Nephron (organoid): ENCODE measurements around the gene RABIF.
"Not testable (repeated sequence)": the region's sequence is repeated elsewhere in the genome, so short reads cannot be mapped to it uniquely, and the experiment has no call there.

Experiments
- H3K27ac Mint-ChIP-seq, 3 experiments: 2 replicates each; pipeline ENCODE4 v1.8.0; 2020; ENCODE audit warnings: mixed read lengths in 3 of 3, mild to moderate bottlenecking in 2 of 3, moderate library complexity in 1 of 3
- H3K27me3 Mint-ChIP-seq: 2 replicates; pipeline ENCODE4 v1.8.0; 2021; ENCODE audit warnings: low read depth, mild to moderate bottlenecking, moderate library complexity, mixed read lengths
- H3K36me3 Mint-ChIP-seq: 2 replicates; pipeline ENCODE4 v1.8.0; 2020; ENCODE audit warnings: low read depth, mixed read lengths
- H3K4me1 Mint-ChIP-seq: 2 replicates; pipeline ENCODE4 v1.8.0; 2020; ENCODE audit warnings: mixed read lengths
- H3K4me3 Mint-ChIP-seq, 3 experiments: 2 replicates each; pipeline ENCODE4 v1.8.0; 2020; ENCODE audit warnings: mild to moderate bottlenecking in 3 of 3, mixed read lengths in 3 of 3, moderate library complexity in 2 of 3
- H3K9me3 Mint-ChIP-seq: 2 replicates; pipeline ENCODE4 v1.8.0; 2020; ENCODE audit warnings: mixed read lengths
- TF ChIP-seq, protein P1 (sequence below), 3 experiments: fragments of 200-600 bp; sonication (generic); IDR thresholded peaks; one replicate each; pipeline ENCODE4 v1.5.0; 2021; ENCODE audit warnings: antibody characterized with exemption in 3 of 3; ENCODE audit not compliant: unreplicated experiment in 3 of 3

Gene RABIF

DNA sequence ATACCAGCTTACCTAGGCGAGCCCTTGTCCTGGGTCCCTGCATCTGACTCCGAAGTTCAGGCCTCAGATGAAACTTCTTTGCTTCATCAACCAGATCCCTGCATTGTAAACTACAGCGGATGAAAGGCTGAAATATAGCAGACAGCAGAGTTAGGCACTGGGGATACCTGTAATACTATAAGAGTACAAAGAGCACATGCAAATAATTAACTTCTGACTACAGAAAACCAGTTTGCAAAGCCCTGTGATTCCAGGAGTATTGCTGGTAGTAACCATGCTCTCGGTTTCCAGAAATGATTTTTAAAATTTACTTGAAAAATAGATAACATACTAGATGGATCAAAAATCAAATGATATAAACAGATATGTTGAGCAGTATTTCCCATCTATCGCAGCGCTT, 20.0 kb upstream of the RABIF start:
- TF ChIP-seq, protein P1, sequence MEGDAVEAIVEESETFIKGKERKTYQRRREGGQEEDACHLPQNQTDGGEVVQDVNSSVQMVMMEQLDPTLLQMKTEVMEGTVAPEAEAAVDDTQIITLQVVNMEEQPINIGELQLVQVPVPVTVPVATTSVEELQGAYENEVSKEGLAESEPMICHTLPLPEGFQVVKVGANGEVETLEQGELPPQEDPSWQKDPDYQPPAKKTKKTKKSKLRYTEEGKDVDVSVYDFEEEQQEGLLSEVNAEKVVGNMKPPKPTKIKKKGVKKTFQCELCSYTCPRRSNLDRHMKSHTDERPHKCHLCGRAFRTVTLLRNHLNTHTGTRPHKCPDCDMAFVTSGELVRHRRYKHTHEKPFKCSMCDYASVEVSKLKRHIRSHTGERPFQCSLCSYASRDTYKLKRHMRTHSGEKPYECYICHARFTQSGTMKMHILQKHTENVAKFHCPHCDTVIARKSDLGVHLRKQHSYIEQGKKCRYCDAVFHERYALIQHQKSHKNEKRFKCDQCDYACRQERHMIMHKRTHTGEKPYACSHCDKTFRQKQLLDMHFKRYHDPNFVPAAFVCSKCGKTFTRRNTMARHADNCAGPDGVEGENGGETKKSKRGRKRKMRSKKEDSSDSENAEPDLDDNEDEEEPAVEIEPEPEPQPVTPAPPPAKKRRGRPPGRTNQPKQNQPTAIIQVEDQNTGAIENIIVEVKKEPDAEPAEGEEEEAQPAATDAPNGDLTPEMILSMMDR (IDR thresholded peaks at IDR 0.05; ENCODE audit: unreplicated experiment in 3 of 3) = no peak
- Mint-ChIP-seq H3K9me3 (no peaks in the 10 kb centered on the region), H3K27me3 (no peaks in the 10 kb centered on the region), H3K36me3 (peaks cover 64% of the 10 kb centered on the region), H3K4me1 (no peaks in the 10 kb centered on the region), H3K4me3 (no peak overlapping the region), H3K27ac (no peak overlapping the region)

- no peaks in the 10 kb centered on the region for H3K4me1 Mint-ChIP-seq
- H3K27ac Mint-ChIP-seq = no peak overlapping the region
- TF ChIP-seq, protein P1 (IDR thresholded peaks at IDR 0.05; ENCODE audit: unreplicated experiment in 3 of 3) = no peak
- H3K9me3 Mint-ChIP-seq = no peaks in the 10 kb centered on the region
- no peak overlapping the region for H3K4me3 Mint-ChIP-seq
- no peaks in the 10 kb centered on the region for H3K27me3 Mint-ChIP-seq
- peaks cover 40% of the 10 kb centered on the region for H3K36me3 Mint-ChIP-seq
These were observed 16.4 kb upstream of the RABIF start for GRCh38 chr1:202905331-202905730.

GRCh38 chr1:202903808-202904207, 14.9 kb upstream of the RABIF start:
- not testable (repeated sequence) for H3K27me3 Mint-ChIP-seq, H3K4me3 Mint-ChIP-seq, H3K27ac Mint-ChIP-seq, H3K9me3 Mint-ChIP-seq, H3K4me1 Mint-ChIP-seq
- peaks cover 35% of the 10 kb centered on the region for H3K36me3 Mint-ChIP-seq

GRCh38 chr1:202901555-202901954, 12.6 kb upstream of the RABIF start:
- Mint-ChIP-seq H3K27me3 (no peaks in the 10 kb centered on the region), H3K27ac (no peak overlapping the region), H3K9me3 (no peaks in the 10 kb centered on the region), H3K4me3 (no peak overlapping the region), H3K4me1 (no peaks in the 10 kb centered on the region), H3K36me3 (peaks cover 35% of the 10 kb centered on the region)
- TF ChIP-seq, protein P1 (IDR thresholded peaks at IDR 0.05; ENCODE audit: unreplicated experiment in 3 of 3) = no peak

- TF ChIP-seq, protein P1 (IDR thresholded peaks at IDR 0.05; ENCODE audit: unreplicated experiment in 3 of 3) = no peak
- H3K4me1 Mint-ChIP-seq = peaks cover 8% of the 10 kb centered on the region
- H3K4me3 Mint-ChIP-seq = no peak overlapping the region
- no peaks in the 10 kb centered on the region for H3K27me3 Mint-ChIP-seq
- no peaks in the 10 kb centered on the region for H3K9me3 Mint-ChIP-seq
- H3K36me3 Mint-ChIP-seq = peaks cover 40% of the 10 kb centered on the region
- no peak overlapping the region for H3K27ac Mint-ChIP-seq
These were observed 3.6 kb upstream of the RABIF start for GRCh38 chr1:202892501-202892900.

DNA sequence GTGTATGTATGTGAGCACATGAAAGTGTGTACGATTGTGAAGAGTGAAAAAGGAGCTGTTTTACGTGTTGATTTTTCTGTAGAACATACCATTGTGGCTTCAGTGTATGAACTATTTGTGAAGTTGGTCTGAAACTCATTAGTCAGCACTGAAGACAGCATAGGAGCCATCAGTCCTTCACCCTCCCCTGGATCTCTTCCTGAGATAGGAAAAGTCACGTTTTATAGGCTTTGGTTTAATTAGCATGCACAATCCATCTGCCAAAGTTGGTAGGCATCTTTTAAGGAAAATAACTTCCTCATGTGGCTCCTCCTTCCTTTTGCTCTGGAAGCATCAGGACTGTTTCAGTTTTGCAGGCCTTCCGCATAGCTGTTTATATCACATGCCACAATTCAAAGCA, 1.4 kb upstream of the RABIF start:
- Mint-ChIP-seq H3K27me3 (no peaks in the 10 kb centered on the region), H3K9me3 (no peaks in the 10 kb centered on the region), H3K4me1 (peaks cover 8% of the 10 kb centered on the region), H3K4me3 (no peak overlapping the region), H3K27ac (no peak overlapping the region), H3K36me3 (peaks cover 29% of the 10 kb centered on the region)
- TF ChIP-seq, protein P1 (IDR thresholded peaks at IDR 0.05; ENCODE audit: unreplicated experiment in 3 of 3) = no peak

DNA sequence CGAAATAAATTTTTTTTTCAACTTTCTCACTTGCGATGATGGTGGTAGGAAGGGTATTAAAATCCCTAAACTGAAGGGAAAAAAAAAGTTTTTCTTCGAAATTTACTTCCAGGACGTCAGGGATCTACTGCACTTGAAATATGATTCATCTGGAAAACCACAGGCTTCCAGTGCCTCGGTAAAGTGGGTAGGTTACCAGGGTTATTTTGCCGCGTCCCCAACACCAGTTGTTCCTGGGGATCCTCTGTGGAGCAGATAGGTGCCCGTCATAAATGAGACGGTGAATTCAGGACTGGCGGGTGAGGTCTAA, 773 bp downstream of the RABIF start:
- no peaks in the 10 kb centered on the region for H3K9me3 Mint-ChIP-seq
- H3K27ac Mint-ChIP-seq = peak overlapping the region; percentile 66 to 92 (median 91)
- H3K36me3 Mint-ChIP-seq = peaks cover 13% of the 10 kb centered on the region
- TF ChIP-seq, protein P1 (IDR thresholded peaks at IDR 0.05; ENCODE audit: unreplicated experiment in 3 of 3) = no peak
- H3K4me3 Mint-ChIP-seq = peak overlapping the region; percentile 91 to 96 (median 94)
- H3K27me3 Mint-ChIP-seq = no peaks in the 10 kb centered on the region
- H3K4me1 Mint-ChIP-seq = peaks cover 8% of the 10 kb centered on the region
